Nephron (organoid): ENCODE data around the gene DSCAML1.
"Not testable (repeated sequence)": the region's sequence is repeated elsewhere in the genome, so short reads cannot be mapped to it uniquely, and the experiment has no call there.

Source experiments
- H3K27ac Mint-ChIP-seq, 3 experiments: 2 replicates each; pipeline ENCODE4 v1.8.0; 2020; ENCODE audit warnings: mixed read lengths in 3 of 3, mild to moderate bottlenecking in 2 of 3, moderate library complexity in 1 of 3
- H3K27me3 Mint-ChIP-seq: 2 replicates; pipeline ENCODE4 v1.8.0; 2021; ENCODE audit warnings: low read depth, mild to moderate bottlenecking, moderate library complexity, mixed read lengths
- H3K36me3 Mint-ChIP-seq: 2 replicates; pipeline ENCODE4 v1.8.0; 2020; ENCODE audit warnings: low read depth, mixed read lengths
- H3K4me1 Mint-ChIP-seq: 2 replicates; pipeline ENCODE4 v1.8.0; 2020; ENCODE audit warnings: mixed read lengths
- H3K4me3 Mint-ChIP-seq, 3 experiments: 2 replicates each; pipeline ENCODE4 v1.8.0; 2020; ENCODE audit warnings: mild to moderate bottlenecking in 3 of 3, mixed read lengths in 3 of 3, moderate library complexity in 2 of 3
- H3K9me3 Mint-ChIP-seq: 2 replicates; pipeline ENCODE4 v1.8.0; 2020; ENCODE audit warnings: mixed read lengths
- TF ChIP-seq, protein P1 (sequence below), 3 experiments: fragments of 200-600 bp; sonication (generic); IDR thresholded peaks; one replicate each; pipeline ENCODE4 v1.5.0; 2021; ENCODE audit warnings: antibody characterized with exemption in 3 of 3; ENCODE audit not compliant: unreplicated experiment in 3 of 3

Gene DSCAML1

GRCh38 chr11:117766576-117766975 lies 30.4 kb downstream of the DSCAML1 start:
- Mint-ChIP-seq H3K9me3 (no peaks in the 10 kb centered on the region), H3K4me3 (no peak overlapping the region), H3K27me3 (peaks cover 16% of the 10 kb centered on the region), H3K4me1 (peaks cover 10% of the 10 kb centered on the region), H3K27ac (no peak overlapping the region), H3K36me3 (no peaks in the 10 kb centered on the region)
- TF ChIP-seq, protein P1, sequence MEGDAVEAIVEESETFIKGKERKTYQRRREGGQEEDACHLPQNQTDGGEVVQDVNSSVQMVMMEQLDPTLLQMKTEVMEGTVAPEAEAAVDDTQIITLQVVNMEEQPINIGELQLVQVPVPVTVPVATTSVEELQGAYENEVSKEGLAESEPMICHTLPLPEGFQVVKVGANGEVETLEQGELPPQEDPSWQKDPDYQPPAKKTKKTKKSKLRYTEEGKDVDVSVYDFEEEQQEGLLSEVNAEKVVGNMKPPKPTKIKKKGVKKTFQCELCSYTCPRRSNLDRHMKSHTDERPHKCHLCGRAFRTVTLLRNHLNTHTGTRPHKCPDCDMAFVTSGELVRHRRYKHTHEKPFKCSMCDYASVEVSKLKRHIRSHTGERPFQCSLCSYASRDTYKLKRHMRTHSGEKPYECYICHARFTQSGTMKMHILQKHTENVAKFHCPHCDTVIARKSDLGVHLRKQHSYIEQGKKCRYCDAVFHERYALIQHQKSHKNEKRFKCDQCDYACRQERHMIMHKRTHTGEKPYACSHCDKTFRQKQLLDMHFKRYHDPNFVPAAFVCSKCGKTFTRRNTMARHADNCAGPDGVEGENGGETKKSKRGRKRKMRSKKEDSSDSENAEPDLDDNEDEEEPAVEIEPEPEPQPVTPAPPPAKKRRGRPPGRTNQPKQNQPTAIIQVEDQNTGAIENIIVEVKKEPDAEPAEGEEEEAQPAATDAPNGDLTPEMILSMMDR (IDR thresholded peaks at IDR 0.05; ENCODE audit: unreplicated experiment in 3 of 3) = no peak

DNA sequence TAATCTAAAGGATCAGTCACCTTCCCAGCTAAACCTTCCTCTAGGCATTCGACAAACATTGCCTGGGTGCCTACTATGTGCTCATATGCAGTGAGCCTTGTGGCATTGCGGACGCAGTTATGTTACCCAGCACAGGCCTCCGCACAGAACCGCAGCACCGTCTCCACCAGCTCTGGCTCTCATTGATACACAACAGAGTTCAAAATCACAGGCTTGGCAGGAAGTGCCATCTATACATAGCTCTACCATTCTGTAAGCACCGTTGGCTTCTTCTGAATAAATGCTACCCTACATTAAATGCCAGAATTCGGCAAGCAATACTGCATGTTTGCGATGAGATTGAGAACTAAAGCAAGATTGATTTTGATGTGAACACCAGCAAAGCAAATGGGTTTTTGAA lies 31.0 kb downstream of the DSCAML1 start:
- Mint-ChIP-seq H3K4me1 (peaks cover 10% of the 10 kb centered on the region), H3K36me3 (no peaks in the 10 kb centered on the region), H3K4me3 (no peak overlapping the region), H3K27me3 (peaks cover 16% of the 10 kb centered on the region), H3K9me3 (no peaks in the 10 kb centered on the region), H3K27ac (peak overlapping the region in 1 of 3 experiments; percentile 62)
- TF ChIP-seq, protein P1 (IDR thresholded peaks at IDR 0.05; ENCODE audit: unreplicated experiment in 3 of 3) = no peak

DNA sequence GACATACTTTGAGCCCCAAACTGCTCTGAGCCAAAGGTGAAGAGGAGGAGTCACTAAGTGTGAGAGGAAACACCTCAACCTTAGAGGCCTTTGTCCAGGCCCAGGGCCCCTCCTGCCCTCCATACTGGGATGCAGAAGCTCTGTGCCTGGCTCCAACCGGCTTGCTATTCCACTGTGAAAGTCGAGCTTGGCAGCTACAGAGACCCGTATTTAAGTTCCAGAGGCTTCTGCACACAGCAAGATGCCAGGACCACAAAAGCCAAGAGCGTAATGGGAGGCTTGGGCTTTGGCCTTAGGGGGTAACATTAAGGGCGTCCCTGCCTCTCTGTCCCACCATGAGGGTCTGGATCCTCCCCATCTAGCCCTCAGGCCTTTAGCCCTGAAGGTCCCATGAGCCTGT lies 31.9 kb downstream of the DSCAML1 start:
- no peak overlapping the region for H3K4me3 Mint-ChIP-seq
- H3K36me3 Mint-ChIP-seq = no peaks in the 10 kb centered on the region
- H3K4me1 Mint-ChIP-seq = peaks cover 16% of the 10 kb centered on the region
- no peak overlapping the region for H3K27ac Mint-ChIP-seq
- no peaks in the 10 kb centered on the region for H3K9me3 Mint-ChIP-seq
- peaks cover 16% of the 10 kb centered on the region for H3K27me3 Mint-ChIP-seq
- TF ChIP-seq, protein P1 (IDR thresholded peaks at IDR 0.05; ENCODE audit: unreplicated experiment in 3 of 3) = no peak

DNA sequence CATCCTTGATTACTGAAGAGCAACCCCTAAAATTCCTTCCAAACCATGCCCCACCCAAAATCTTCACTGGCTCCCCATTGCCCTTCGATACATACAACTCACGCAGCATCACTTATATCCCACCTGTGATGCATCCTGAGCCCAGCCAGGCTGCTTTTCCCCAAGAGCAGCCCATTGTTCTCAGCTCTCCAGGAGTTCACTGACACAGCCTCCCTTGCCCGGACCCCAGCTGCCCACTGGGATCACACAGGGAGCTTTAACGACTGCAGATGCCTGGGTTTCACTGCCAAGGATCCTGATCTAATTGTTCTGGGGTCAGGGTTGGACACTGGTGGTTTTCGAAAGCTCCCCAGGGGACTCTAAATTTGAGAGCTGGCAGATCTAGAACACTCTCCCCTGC lies 33.6 kb downstream of the DSCAML1 start:
- not testable (repeated sequence) for H3K9me3 Mint-ChIP-seq, H3K36me3 Mint-ChIP-seq, H3K27ac Mint-ChIP-seq, H3K4me3 Mint-ChIP-seq
- Mint-ChIP-seq H3K4me1 (peaks cover 24% of the 10 kb centered on the region), H3K27me3 (peaks cover 16% of the 10 kb centered on the region)

DNA sequence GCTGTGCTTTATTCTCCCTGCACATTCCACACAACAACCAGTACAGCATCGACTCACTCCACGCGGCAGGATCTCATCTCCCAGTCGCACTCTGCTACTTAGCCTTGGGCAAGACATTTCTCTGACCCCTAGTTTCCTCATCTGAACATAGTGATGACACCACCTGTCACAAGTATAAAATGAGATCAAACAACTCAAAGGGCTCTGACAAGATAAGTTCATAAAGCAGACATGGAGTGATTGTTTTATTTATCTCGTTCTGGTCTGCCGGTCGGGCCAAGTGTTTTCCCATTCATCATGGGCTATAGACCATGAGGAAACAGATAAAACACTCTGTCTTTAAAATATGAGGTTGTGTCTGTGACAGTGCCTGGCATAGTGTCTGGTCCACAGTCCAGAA lies 35.0 kb downstream of the DSCAML1 start:
- H3K9me3 Mint-ChIP-seq = no peaks in the 10 kb centered on the region
- peaks cover 6% of the 10 kb centered on the region for H3K27me3 Mint-ChIP-seq
- H3K4me1 Mint-ChIP-seq = peaks cover 24% of the 10 kb centered on the region
- H3K27ac Mint-ChIP-seq = no peak overlapping the region
- H3K4me3 Mint-ChIP-seq = no peak overlapping the region
- no peaks in the 10 kb centered on the region for H3K36me3 Mint-ChIP-seq
- TF ChIP-seq, protein P1 (IDR thresholded peaks at IDR 0.05; ENCODE audit: unreplicated experiment in 3 of 3) = no peak

GRCh38 chr11:117759305-117759704 lies 37.7 kb downstream of the DSCAML1 start:
- H3K9me3 Mint-ChIP-seq = no peaks in the 10 kb centered on the region
- TF ChIP-seq, protein P1 (IDR thresholded peaks at IDR 0.05; ENCODE audit: unreplicated experiment in 3 of 3) = no peak
- peaks cover 24% of the 10 kb centered on the region for H3K4me1 Mint-ChIP-seq
- H3K27me3 Mint-ChIP-seq = peaks cover 13% of the 10 kb centered on the region
- H3K27ac Mint-ChIP-seq = no peak overlapping the region
- H3K4me3 Mint-ChIP-seq = no peak overlapping the region
- no peaks in the 10 kb centered on the region for H3K36me3 Mint-ChIP-seq
